Hepatocyte (in vitro differentiated cells): ENCODE measurements around the gene NSUN2.

ENCODE experiments used
- EZH2 ChIP-seq: fragments of 200-600 bp; sonication (generic); IDR thresholded peaks from 2 replicates; pipeline ENCODE4 v1.6.1; 2016; ENCODE audit warnings: antibody characterized with exemption, mild to moderate bottlenecking, borderline replicate concordance
- EZH2phosphoT487 ChIP-seq: fragments of 200-600 bp; sonication (generic); IDR thresholded peaks from one replicate; pipeline ENCODE4 v1.6.1; 2018; ENCODE audit warnings: antibody characterized with exemption, mild to moderate bottlenecking, low read depth, moderate library complexity; ENCODE audit not compliant: unreplicated experiment, severe bottlenecking
- TF ChIP-seq, protein P1 (sequence below): fragments of 200-600 bp; sonication (generic); IDR thresholded peaks from 2 replicates; pipeline ENCODE4 v1.5.1; 2016; ENCODE audit warnings: antibody characterized with exemption, mild to moderate bottlenecking; ENCODE audit not compliant: poor library complexity

DNA sequence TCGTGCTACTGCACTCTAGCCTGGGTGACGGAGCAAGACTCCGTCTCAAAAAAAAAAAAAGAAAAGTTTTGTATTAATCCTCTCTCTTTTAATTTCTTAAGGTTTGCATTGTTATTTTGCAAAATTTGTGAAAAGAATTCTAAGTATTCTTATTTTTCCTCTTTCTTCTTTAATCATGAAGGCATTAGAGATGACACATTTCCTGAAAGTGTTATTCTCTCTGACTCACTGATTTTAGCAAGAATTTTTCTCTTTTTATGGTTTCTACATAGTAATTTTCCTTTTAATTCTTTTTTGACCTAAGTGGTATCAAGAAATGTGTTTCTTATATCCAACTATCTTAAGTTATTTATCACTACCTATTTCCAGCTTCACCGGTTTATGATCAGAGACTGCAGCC, 78.0 kb downstream of the NSUN2 start:
- TF ChIP-seq, protein P1, sequence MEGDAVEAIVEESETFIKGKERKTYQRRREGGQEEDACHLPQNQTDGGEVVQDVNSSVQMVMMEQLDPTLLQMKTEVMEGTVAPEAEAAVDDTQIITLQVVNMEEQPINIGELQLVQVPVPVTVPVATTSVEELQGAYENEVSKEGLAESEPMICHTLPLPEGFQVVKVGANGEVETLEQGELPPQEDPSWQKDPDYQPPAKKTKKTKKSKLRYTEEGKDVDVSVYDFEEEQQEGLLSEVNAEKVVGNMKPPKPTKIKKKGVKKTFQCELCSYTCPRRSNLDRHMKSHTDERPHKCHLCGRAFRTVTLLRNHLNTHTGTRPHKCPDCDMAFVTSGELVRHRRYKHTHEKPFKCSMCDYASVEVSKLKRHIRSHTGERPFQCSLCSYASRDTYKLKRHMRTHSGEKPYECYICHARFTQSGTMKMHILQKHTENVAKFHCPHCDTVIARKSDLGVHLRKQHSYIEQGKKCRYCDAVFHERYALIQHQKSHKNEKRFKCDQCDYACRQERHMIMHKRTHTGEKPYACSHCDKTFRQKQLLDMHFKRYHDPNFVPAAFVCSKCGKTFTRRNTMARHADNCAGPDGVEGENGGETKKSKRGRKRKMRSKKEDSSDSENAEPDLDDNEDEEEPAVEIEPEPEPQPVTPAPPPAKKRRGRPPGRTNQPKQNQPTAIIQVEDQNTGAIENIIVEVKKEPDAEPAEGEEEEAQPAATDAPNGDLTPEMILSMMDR: no peak
- TF ChIP-seq EZH2 (no peak), EZH2phosphoT487 (no peak)
